ENCODE results near the gene HPSE2.
"Not testable (repeated sequence)": the region's sequence is repeated elsewhere in the genome, so short reads cannot be mapped to it uniquely, and the experiment has no call there.

The HPSE2 gene

GRCh38 chr10:99143651-99144050 lies 92.0 kb downstream of the HPSE2 start:
- no peak for DNase-seq

- no peak for DNase-seq
These were observed 92.6 kb downstream of the HPSE2 start for GRCh38 chr10:99143011-99143410.

- DNase-seq = not testable (repeated sequence)
These were observed 102.8 kb downstream of the HPSE2 start for GRCh38 chr10:99132897-99133296.

- no peak for DNase-seq
These were observed 109.8 kb downstream of the HPSE2 start for GRCh38 chr10:99125879-99126278.

- no peak for DNase-seq
These were observed 111.3 kb downstream of the HPSE2 start for GRCh38 chr10:99124376-99124775.

GRCh38 chr10:99123851-99124250 lies 111.8 kb downstream of the HPSE2 start:
- no peak for DNase-seq

DNA sequence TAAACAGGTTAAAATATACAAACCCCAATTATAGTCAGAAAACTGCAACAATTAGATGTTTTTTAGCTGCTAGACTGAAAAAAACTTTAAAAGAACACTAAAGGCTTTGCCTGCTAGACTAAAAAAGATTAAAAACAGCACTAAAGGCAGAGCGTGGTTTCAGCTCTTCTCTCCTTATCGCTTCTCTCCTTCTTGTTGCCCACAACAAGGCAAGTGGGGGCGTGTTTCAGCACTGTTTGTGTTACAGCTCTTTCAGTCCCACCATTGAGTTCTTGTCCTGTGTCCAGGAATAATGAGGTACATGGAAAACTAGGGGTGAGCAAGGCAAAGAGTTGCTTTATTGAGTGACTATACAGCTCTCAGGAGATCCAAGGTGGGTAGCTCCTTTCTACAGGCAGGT lies 112.3 kb downstream of the HPSE2 start:
- no peak for DNase-seq

DNA sequence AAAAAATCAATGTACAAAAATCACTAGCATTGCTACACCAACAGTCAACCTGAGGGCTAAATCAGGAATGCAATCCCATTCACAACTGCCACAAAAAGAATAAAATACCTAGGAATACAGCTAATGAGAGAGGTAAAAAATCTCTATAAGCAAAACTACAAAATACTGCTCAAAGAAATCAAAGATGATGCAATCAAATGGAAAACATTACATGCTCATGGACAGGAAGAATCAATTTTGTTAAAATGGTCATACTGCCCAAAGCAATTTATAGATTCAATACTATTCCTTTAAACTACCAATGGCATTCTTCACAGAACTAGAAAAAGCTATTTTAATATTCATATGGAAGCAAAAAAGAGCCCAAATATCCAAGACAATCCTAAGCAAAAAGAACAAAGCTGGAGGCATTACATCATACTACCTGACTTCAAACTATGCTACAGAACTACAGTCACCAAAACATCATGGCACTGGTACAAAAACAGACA lies 116.3 kb downstream of the HPSE2 start:
- DNase-seq = no peak

GRCh38 chr10:99115703-99116102 lies 119.9 kb downstream of the HPSE2 start:
- no peak for DNase-seq

DNA sequence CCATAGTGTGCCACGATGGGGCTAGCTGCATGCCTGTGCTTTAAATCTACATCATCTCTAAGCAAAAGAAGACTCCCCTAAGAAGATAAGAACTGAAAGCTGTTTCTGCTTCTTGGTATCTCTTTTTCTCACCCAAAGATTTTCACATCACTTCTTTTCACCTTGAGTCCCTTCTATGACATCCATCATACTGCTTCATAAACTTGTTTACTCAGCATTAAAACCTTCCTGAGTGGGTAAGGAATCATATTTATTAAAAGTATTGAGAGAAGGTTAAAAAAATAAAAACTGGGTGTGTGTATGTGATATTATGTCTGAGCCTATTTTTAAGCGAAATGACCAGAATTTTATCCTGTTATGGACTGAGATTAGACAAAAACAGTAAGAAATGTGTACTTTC lies 150.3 kb downstream of the HPSE2 start:
- no peak for DNase-seq

GRCh38 chr10:99084161-99084560 lies 151.5 kb downstream of the HPSE2 start:
- DNase-seq = no peak

DNA sequence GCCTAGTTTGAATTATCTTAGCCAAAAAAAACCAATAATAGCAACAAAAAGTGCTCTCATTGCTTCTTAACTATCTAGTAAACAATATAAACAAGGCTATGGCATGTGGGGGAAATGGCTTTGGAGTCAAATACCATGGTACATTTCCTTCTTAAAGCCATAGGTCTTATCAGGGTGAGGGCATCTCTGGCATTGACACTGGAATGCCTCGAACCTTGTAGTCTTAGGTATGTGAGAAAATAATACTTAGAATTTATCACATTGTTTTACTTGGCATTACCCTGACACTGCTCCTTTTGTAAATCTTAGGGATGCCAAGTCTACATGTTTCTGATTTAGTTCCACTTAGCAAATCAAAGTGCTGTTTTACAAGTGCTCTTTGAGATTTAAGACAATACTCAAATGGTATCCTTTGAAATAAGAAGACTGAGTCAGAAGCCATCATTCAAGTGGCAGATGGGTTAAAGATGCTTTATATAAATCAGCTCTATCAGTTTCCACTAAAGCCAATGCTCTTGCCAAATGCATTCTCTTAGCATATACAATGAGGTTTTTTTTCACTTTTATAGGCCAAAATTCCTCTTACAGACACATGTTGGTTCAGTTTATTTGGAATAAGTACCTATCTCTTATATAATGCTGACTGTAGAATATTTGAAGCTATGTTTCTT lies 155.2 kb downstream of the HPSE2 start:
- no peak for DNase-seq

- no peak for DNase-seq
These were observed 173.1 kb downstream of the HPSE2 start for GRCh38 chr10:99062591-99062990.

GRCh38 chr10:99058762-99059161 lies 176.9 kb downstream of the HPSE2 start:
- no peak for DNase-seq

- no peak for DNase-seq
These were observed 177.5 kb downstream of the HPSE2 start for GRCh38 chr10:99057936-99058690.

DNA sequence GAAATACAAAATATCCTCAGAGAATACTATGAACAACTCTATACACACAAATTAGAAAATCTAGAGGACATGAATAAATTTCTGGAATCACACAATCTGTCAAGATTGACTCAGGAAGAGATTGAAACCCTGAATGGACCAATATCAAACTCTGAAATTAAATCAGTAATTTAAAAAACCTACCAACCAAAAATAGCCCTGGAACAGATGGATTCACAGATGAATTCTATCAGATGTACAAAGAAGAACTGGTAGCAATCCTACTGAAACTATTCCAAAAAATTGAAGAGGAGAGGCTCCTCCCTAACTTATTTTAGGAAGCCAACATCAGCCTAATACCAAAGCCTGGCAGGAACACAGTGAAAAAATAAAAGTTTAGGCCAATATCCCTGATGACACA lies 190.0 kb downstream of the HPSE2 start:
- no peak for DNase-seq

DNA sequence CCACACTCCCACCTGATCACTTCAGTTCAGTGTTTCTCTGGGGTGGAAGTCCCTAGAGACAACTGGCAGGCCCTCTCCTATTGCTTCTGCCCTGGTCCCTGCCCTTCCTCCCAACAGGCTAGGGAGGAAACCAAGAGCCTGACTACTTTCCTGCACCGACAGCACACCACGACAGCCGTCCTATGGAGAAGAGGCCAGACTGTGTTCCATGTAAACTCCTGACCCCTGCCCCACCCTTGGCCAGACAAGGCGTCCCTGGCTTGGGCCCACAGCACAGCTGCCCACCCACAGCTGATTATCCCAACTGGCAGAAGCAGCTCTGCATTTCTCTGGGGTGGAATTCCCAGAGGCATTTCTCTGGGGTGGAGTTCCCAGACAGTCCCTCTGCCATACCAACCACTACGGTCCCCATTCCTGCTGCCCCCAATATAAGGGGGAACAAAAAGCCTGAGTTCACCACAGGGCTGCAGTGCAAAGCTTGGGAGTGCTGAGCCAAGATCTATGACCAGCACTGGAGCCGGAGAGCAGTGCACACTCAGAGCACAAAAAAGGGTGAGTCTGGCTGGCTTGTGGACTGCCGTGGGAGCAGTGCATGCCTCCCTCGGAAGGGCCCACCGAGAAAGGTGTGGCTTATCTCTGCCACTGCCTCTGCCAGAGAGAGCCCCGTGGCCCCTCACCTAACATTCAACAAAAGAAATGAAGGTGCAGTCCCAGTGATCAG lies 193.4 kb downstream of the HPSE2 start:
- DNase-seq = no peak

DNA sequence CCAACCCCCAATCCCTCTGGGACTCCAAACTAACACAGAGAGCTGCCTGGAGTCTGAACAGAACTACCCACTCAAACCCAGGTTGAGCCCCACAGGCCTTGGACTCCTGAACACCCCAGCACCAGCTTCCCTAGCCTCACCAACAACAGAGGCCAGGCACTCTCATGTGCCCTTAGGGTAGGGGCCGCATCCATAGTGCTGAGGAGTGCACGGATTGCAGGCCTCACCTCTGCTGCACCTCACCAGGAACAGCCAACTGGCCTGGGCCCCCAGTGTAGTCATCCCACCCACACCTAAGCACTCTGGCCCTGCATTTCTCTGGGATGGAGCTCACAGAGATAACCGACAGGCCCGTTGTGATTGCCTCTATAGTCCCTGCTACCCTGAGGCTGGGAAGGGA lies 194.2 kb downstream of the HPSE2 start:
- no peak for DNase-seq

- DNase-seq = no peak
These were observed 221.8 kb downstream of the HPSE2 start for GRCh38 chr10:99013885-99014284.

DNA sequence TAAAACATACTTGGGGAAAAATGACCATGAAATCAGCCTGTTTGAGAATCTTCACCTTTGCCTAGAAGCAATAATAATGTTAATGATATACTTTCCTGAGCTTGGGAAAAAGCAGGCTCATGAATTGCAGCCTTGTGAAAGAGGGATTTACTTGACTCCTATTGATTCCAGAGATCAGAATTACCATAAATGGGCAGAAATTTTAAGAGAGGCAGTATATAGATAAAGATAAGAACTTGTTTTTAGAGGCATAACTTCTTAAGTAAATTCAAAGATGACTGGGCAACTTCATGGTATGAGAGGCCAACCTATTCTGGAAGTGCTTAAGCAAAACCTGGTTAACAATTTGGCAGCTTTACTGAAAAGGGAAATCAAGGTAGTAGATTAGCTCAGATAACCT lies 225.4 kb downstream of the HPSE2 start:
- no peak for DNase-seq

DNA sequence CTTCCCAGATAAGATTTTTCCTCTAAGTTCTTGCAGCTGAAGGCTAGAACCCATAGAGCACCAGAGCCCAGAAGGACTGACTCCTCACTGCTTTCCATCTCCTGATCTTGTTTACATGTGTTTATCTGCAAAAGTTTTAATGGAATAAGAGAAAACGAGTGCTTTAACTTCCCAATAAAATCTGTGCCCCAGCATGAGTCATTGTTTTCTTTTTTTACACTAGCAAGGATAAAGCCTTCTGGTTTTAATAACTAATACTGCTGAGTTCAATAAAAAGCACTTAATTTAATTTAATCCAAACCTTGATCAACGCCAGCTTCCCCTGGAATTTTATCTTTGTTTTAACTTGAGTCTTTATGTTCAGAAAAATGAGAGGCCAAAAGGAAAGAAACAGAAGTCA lies 227.6 kb downstream of the HPSE2 start:
- no peak for DNase-seq

GRCh38 chr10:99007457-99007856 lies 228.2 kb downstream of the HPSE2 start:
- no peak for DNase-seq

- no peak for DNase-seq
These were observed 230.4 kb downstream of the HPSE2 start for GRCh38 chr10:99005254-99005653.

- no peak for DNase-seq
These were observed 230.9 kb downstream of the HPSE2 start for GRCh38 chr10:99004738-99005137.
